NCI-H82 treated with DMSO at 0.1 percent for 48 hours (cell line): Measurements from ENCODE around the gene EXOC6B.

Source experiments
- DNase-seq: peaks from one replicate; lab custom pipeline; 2025; ENCODE audit not compliant: unreplicated experiment; lab: John Stamatoyannopoulos, UW

Gene EXOC6B

GRCh38 chr2:72292433-72292832, 533.4 kb downstream of the EXOC6B start:
- DNase-seq, result no peak

GRCh38 chr2:72291059-72291458, 534.8 kb downstream of the EXOC6B start:
- DNase-seq, result no peak

GRCh38 chr2:72289736-72290135, 536.1 kb downstream of the EXOC6B start:
- no peak for DNase-seq

GRCh38 chr2:72289283-72289682, 536.5 kb downstream of the EXOC6B start:
- no peak for DNase-seq

- DNase-seq, result no peak
Measured at GRCh38 chr2:72278046-72278445, 547.8 kb downstream of the EXOC6B start.

GRCh38 chr2:72276876-72277275, 549.0 kb downstream of the EXOC6B start:
- no peak for DNase-seq

- no peak for DNase-seq
Measured at GRCh38 chr2:72276356-72276755, 549.5 kb downstream of the EXOC6B start.

- no peak for DNase-seq
Measured at GRCh38 chr2:72275084-72275483, 550.7 kb downstream of the EXOC6B start.

GRCh38 chr2:72274380-72274797, 551.4 kb downstream of the EXOC6B start:
- no peak for DNase-seq

GRCh38 chr2:72273384-72273783, 552.4 kb downstream of the EXOC6B start:
- no peak for DNase-seq

- peak; percentile 35 for DNase-seq
Measured at GRCh38 chr2:72271766-72272641, 553.8 kb downstream of the EXOC6B start.

- DNase-seq, result no peak
Measured at GRCh38 chr2:72271276-72271614, 554.6 kb downstream of the EXOC6B start.

- DNase-seq, result no peak
Measured at GRCh38 chr2:72270556-72271275, 555.1 kb downstream of the EXOC6B start.

- DNase-seq, result no peak
Measured at GRCh38 chr2:72263776-72264060, 562.1 kb downstream of the EXOC6B start.

- DNase-seq, result no peak
Measured at GRCh38 chr2:72263043-72263775, 562.6 kb downstream of the EXOC6B start.

- no peak for DNase-seq
Measured at GRCh38 chr2:72261076-72261475, 564.8 kb downstream of the EXOC6B start.

- DNase-seq, result no peak
Measured at GRCh38 chr2:72255540-72255939, 570.3 kb downstream of the EXOC6B start.

- DNase-seq, result no peak
Measured at GRCh38 chr2:72254831-72255451, 570.9 kb downstream of the EXOC6B start.

GRCh38 chr2:72238311-72238710, 587.5 kb downstream of the EXOC6B start:
- no peak for DNase-seq

- no peak for DNase-seq
Measured at GRCh38 chr2:72237549-72237948, 588.3 kb downstream of the EXOC6B start.

- no peak for DNase-seq
Measured at GRCh38 chr2:72236445-72237067, 589.3 kb downstream of the EXOC6B start.
